ENCODE measurements around the gene LCE5A.
"Not testable (repeated sequence)": the region's sequence is repeated elsewhere in the genome, so short reads cannot be mapped to it uniquely, and the experiment has no call there.

LCE5A gene

DNA sequence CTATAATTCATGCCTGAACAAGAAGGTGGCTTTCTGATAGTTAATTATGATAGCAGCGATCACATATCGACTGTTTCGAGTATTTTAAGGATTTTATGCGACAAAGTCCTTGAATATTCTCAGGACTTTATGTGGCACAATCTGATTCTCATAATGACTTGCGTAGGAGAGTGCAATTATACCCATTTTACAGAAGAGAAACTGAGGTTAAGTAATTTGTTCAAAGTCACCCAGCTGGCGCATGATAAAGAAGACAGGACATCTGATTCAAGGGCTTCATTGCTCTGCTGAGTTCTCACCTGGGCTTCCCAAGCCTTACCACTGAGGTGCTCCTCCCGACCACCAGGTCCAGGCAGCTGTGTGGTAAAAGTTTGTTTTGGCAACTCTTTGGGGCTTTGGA, 5.5 kb downstream of the LCE5A start:
- DNase-seq (ENCODE audit: low read depth, low spot score): no peak

DNA sequence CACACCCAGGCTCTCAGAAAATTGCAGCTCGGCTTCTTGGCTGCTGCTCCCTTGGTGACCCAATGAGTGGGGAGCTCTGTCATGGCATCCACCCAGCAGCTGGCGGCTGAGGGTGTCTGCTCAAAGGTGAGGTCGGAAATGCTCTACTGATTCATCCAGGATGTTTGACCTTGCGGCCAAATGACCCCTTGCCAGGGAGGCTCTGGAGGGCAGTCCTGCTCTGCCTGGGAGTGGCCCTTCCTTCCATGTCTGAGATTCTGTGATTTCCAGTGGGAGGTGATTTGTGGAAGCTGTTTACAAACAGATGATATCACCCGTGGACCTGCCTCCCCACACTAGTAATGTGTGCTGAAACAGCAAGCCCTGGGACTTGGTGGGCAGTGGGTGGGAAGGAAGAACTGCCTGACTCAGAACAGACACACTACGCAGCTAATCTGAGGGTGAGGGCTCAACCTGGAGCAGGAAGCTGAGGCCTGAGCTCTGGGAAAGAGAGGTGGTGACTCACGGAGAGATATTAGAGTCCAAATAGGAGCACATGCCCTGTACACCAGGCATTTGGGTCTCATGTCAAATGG, 6.7 kb downstream of the LCE5A start:
- no peak for DNase-seq (ENCODE audit: low read depth, low spot score)

DNA sequence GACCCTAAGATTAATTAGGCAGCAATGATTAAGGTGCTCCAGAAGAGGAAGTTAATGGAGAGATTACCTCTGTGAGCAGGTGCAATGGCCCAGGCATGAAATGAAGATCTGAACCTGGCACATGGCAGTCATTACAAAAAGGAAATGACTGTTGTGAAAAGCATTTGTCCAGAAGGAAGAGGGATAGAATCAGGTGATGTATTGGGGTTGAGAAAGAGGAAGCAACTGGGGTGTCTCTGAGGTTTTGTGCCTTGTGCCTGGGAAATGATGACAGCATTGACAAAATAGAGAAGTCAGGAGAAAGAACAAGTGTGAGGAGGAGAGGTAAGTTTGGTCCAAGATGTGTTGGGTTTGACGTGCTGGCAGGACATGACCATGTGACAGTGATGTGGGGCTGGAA, 9.2 kb downstream of the LCE5A start:
- DNase-seq (ENCODE audit: low read depth, low spot score): no peak

DNA sequence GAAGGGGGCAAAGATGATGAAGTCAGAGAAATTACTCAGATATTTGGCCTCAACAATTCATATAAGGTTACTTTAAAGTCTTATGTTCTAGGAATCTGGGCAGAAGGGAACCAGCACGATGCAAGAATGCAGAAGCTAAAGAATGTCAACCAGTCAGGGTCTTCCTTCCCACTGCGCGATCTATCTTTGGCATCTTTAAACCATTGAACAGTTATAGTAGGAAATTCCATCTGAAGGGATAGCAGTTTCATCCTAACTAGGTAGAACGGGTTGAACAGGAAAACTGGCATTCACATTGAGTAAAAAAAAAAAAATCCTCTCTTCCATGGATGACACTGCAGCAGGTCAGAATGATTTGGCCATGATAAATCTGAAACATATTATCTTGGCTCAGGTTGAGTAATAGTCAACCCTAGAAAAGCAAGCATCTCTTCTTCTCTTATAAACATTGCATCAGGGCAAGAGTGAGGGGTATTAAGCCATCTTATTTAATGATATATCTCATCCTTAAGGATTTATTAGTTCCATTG, 10.0 kb downstream of the LCE5A start:
- no peak for DNase-seq (ENCODE audit: low read depth, low spot score)

DNA sequence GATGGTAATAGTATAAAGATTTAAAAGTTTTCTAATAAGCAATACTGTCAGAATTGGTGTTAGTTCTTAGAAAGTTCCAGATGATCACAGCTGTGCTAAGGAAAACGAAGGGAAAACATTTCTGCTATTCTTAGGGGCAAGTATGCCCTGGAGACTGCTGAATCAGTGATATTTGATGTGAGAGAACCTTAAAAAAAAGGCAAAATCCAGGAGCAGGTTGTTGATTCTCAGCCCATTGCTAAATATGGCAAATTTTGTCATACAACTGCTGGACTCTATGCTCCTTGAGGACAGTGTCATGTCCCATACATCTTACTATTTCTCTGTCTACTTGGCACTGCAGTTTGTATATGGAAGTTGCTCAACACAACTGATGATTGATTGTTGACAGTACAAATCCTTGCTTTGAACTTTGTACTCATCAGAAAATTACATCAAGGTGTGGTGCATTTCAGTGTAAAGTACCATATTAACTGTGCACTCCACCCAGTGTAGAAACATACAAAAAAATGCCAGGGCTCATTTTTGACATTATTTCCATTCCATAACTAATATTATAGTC, 14.6 kb downstream of the LCE5A start:
- no peak for DNase-seq (ENCODE audit: low read depth, low spot score)

DNA sequence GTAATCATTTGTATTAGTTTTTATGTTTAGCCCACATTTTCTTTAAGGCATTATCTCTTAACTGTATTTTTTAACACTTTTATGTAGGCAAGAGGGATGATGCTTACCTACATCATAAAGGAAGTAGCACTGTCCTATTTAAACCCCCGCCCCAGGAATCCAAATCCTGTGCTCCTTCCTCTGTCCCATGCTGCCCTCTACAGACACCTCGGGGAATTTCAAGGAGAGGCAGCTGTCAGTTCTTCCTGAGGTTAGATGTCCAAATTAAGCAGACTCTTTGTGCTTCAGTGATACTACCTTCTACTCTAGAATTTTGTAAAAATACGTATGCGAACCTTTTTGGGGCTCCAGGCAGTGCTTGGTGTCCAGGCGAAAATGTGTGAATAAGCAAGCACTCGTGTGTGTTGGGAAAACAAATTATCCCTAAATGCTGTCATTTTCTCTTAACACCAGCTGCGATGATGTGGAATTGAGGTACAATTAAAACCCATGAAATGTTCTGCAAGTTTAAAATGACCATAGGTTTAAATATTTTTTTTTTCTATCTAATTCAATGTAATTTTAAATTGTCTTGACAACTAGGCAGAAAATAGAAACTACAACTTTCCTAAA, 22.8 kb downstream of the LCE5A start:
- no peak for DNase-seq (ENCODE audit: low read depth, low spot score)

DNA sequence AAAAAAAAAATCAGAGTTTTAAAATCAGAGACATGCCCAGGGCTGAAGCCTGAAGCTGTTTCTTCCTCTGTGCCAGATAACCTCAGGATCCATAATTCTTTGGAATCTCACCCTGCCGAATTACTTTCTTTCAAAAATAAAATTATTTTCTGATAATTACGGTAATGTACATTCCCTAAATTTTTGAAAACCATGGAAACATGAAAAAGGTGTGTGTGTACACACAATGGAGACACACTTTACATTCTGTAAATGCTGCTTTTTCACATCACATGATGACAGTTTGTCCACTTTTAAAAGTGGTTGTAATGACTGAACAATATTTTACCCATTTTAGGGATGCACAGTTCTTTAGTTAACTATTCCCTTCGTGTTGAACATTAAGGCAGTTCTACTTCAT, 25.2 kb downstream of the LCE5A start:
- DNase-seq (ENCODE audit: low read depth, low spot score): no peak

DNA sequence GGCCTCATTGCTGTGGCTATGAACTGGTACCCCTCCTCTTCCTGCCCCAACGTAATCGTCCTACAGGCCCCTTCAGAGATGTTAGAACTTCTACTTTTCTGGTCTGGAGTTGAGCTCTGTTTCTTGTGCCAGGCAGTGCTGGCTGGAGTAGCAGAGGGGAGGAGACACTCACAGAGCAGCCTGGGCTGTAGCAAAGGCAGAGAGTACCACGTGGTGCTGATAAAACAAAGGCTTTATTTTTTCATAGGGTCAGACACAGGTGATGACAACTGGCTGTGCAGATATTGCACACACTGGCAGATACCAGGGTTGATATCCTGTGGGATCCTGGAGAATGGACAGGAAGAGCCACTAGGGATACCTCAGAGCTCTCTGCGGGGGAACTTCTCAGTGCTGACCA, 26.9 kb downstream of the LCE5A start:
- DNase-seq (ENCODE audit: low read depth, low spot score): no peak

DNA sequence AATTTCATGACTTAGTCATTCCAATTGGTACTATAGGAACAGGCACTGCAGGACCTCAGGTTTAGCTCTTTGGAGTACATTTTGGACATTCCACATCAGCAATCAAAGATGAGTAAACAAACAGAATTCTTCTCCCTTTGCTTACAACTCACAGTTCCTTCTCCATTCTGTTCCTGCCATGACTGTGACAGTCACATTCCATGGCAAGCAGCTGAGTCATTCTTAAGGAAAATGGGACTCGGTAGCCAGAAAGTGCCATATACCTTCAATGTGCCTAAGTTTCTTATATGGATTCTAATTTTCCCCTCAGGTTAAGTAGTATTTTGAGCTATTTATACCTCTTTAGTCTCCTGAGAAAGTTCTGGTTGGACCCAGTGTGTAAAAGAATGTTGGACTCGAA, 29.3 kb downstream of the LCE5A start:
- DNase-seq (ENCODE audit: low read depth, low spot score): no peak

DNA sequence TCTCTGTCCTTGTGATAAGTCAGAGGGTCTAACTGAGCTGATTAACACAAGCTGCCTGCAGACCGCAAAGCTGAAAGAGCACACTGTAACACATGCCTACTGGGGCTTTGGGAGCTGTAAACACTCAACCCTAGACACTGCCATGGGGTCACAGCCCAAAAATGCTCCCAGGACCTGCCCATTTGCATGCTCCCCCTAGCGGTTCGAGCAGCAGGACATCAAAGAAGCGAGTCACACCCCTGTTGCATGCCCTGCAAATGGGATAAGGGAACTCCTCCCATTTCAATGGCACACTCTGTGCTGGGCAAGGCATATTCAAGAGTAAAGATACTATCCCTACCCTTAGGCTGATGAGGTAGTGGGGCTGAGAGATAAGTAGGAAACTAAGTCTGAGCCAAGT, 33.2 kb downstream of the LCE5A start:
- DNase-seq (ENCODE audit: low read depth, low spot score): no peak

DNA sequence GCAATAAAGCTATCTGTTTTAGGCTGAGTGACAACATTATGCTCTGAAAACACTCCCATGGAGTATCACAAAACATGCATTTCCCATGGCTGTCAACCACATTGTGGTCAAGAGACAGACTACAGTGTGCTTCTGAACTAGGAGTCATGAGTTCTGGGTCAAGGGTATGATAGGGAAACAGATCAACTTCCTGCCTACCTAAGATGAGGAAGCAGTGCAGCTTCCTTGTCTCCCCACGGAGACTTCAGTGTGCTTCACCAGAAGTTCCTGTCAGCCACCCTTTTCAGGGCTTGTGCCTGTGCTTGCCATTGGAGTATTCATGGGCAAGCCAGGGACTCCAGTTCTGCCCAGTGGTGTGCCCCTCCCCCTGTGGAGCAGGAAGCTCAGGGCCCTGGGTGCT, 36.1 kb downstream of the LCE5A start:
- no peak for DNase-seq (ENCODE audit: low read depth, low spot score)

DNA sequence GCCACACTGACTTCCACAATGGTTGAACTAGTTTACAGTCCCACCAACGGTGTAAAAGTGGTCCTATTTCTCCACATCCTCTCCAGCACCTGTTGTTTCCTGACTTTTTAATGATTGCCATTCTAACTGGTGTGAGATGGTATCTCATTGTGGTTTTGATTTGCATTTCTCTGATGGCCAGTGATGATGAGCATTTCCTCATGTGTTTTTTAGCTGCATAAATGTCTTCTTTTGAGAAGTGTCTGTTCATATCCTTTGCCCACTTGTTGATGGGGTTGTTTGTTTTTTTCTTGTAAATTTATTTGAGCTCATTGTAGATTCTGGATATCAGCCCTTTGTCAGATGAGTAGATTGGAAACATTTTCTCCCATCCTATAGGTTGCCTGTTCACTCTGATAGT, 37.8 kb downstream of the LCE5A start:
- not testable (repeated sequence) for DNase-seq (ENCODE audit: low read depth, low spot score)

Measured in smooth muscle cell of the brain vasculature (primary cell).